GM12801 (cell line): ENCODE measurements around the gene ARHGAP35.

Experiments
- TF ChIP-seq, protein P1 (sequence below): IDR thresholded peaks from one replicate; pipeline ENCODE4 v1.5.1; 2011; ENCODE audit warnings: control low read depth; ENCODE audit not compliant: insufficient read length; ENCODE audit errors: extremely low read depth

ARHGAP35 gene

GRCh38 chr19:46860125-46860845 is 512 bp upstream of the ARHGAP35 start:
- TF ChIP-seq, protein P1, sequence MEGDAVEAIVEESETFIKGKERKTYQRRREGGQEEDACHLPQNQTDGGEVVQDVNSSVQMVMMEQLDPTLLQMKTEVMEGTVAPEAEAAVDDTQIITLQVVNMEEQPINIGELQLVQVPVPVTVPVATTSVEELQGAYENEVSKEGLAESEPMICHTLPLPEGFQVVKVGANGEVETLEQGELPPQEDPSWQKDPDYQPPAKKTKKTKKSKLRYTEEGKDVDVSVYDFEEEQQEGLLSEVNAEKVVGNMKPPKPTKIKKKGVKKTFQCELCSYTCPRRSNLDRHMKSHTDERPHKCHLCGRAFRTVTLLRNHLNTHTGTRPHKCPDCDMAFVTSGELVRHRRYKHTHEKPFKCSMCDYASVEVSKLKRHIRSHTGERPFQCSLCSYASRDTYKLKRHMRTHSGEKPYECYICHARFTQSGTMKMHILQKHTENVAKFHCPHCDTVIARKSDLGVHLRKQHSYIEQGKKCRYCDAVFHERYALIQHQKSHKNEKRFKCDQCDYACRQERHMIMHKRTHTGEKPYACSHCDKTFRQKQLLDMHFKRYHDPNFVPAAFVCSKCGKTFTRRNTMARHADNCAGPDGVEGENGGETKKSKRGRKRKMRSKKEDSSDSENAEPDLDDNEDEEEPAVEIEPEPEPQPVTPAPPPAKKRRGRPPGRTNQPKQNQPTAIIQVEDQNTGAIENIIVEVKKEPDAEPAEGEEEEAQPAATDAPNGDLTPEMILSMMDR: no peak

- TF ChIP-seq, protein P1: no peak
Measured at GRCh38 chr19:46861691-46862502, 1.1 kb downstream of the ARHGAP35 start.

DNA sequence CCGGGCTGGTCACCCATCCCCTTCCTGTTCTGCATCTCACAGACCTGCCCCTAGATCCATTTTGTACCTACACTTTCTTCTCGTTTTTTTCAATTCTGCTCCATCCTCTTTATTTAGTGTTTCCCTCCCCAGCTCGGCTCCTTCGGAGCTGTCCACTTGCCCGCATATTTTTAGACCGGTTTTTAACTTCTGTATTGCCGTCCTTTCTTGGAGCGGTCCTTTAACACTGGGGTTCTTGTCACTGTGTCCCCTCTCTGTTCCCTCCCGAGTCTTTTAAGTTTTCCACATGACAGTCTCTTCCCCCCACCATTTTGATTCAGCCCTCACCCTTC is 1.7 kb downstream of the ARHGAP35 start:
- TF ChIP-seq, protein P1: no peak

DNA sequence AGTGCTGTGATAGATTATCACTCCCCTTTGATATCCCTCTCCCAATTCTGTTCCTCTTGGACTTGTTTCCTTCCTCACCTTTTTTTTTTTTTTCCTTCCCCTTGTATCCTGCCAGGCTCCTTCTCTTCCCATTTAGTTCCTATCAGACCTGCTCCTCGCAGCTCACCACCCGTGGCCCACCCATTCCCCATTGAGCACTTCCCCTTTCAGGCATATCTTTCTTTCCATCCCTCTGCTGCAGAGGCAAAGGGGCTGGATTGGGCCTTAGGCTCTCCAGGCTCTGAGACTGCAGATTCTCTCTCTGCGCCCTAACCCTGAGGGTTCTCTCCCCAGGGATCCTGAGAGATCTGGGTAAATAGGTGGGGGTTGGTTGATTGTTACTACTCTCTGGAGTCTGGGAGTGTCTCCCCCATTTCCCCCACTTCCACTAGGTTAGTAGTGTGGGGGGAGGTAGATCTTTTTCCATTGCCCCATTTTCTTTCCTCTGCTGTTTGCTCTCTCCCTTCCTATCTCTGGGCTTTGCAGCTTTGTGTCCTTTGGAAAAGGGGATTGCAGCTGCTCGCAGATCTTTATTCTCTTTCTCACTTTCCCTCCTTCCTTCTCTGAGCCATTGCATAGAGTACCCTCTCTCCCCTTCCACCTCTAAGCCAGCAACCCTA is 2.3 kb downstream of the ARHGAP35 start:
- TF ChIP-seq, protein P1: no peak

DNA sequence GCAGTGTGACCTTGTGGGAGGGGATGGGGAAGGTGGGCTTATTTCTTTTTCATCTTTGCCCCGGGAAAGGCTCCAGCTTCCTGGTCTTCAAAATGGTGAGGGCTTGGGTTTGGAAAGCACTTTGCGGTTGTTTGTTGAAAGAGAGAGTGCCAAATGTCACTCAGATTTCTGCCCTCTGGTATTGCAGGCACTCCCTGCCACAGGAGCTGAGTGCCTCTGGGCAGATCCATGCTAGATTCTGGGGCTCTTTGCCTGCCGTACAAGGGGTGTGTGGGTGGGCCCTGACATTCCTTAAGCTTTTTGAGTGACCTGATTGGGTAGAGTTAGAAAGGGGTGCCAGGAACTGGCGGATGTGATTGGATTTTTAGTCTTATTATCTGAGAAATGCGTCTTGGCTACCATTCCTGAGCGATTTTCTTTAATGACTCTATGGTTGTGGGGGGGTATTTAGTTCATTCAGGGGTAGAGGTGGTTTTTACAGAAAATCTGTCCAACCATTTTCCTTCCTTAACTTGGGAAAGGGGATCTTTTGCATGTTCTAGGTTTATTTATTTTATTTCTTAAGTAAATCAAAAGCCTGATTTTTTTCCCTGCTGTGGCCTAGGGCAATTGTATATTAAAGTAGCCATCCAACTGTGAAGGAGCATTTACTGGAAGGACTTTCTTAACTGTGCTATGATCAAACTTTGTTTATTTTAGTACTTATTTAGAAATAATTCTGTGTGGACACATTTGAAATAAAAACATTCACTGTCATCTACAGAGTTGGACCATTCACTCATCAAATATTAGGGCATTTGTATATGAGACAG is 3.2 kb downstream of the ARHGAP35 start:
- TF ChIP-seq, protein P1: no peak

GRCh38 chr19:46866407-46867136 is 5.8 kb downstream of the ARHGAP35 start:
- TF ChIP-seq, protein P1: no peak
